GM18951 (cell line): ENCODE results near the gene CSK.

Experiments used
- POLR2A ChIP-seq: IDR thresholded peaks from 4 replicates; pipeline ENCODE4 v1.6.1; 2011; ENCODE audit warnings: mild to moderate bottlenecking; ENCODE audit not compliant: insufficient read length, insufficient read depth; ENCODE audit errors: extremely low read depth
- in situ Hi-C: fragments of 300-500 bp; cut with MboI; formaldehyde crosslinking; loops from one replicate; pipeline ENCODE4 v1.12.0; 2022; ENCODE audit warnings: low sequenced_read_pairs, mixed read lengths, inconsistent platforms; ENCODE audit not compliant: unreplicated experiment

The CSK gene

GRCh38 chr15:74845581-74845980 is 63.7 kb downstream of the CSK start:
- in situ Hi-C loops = loop anchor here (10.0 kb wide), 1 partner anchor 49 kb away; the partner anchor contains the start of gene MPI
- TF ChIP-seq POLR2A = no peak

- in situ Hi-C loops = loop anchor here (10.0 kb wide), 1 partner anchor 47 kb away; the partner anchor contains the start of gene MPI
- TF ChIP-seq POLR2A = no peak
Observed at GRCh38 chr15:74847432-74847831, 65.6 kb downstream of the CSK start.

- no peak for TF ChIP-seq POLR2A
- in situ Hi-C loops = no loop called here
Observed at GRCh38 chr15:74850393-74850792, 68.5 kb downstream of the CSK start.

GRCh38 chr15:74851960-74852359 is 70.1 kb downstream of the CSK start:
- TF ChIP-seq POLR2A = no peak
- in situ Hi-C loops = no loop called here
